K562 (cell line): ENCODE measurements around the gene ZNF432. TPM values are rescaled to one million over a fixed set of nuclear protein-coding genes. Genes with fewer than 3 reads are reported as not detected.

Experiments used
- ATAC-seq: fragments of 200-7000 bp; cut with Tn5 transposase; 3 replicates; pipeline ENCODE4 v1.9.1; 2020; ENCODE audit warnings: moderate library complexity
- BruUV-seq: library from RNA; stranded (reverse); fragments of 400-500 nt; replicated peaks from 2 replicates; lab custom pipeline; 2021; lab: Mats Ljungman, UMichigan
- CTCF ChIA-PET: fragments of 300-600 bp; formaldehyde crosslinking; extraction: SDS; loops from one replicate; lab custom pipeline; 2021; ENCODE audit warnings: low intra/inter-chr PET ratio; lab: Yijun Ruan, JAX
- POLR2A ChIA-PET: fragments of 300-600, 350-650 bp; sonication (Branson Sonifier 250); formaldehyde crosslinking; extraction: SDS; loops from one replicate; lab custom pipeline; 2021; ENCODE audit warnings: antibody characterized with exemption, inconsistent platforms; lab: Yijun Ruan, JAX
- DNase-seq, 4 experiments: peaks; one replicate each; pipeline versions ENCODE4 v3.0.0 to v3.0.0-alpha.2; 2011 to 2018; ENCODE audit warnings: low spot score in 3 of 4, mixed read lengths in 3 of 4; ENCODE audit errors: extremely low read depth in 1 of 4
- FAIRE-seq: peaks from 2 replicates; lab custom pipeline; 2011; peaks lifted over from hg19 to GRCh38; lab: Jason Lieb, UNC
- H2AFZ ChIP-seq: 2 replicates; pipeline ENCODE4 v1.6.0; 2011; ENCODE audit warnings: low read depth, low read length, control low read depth, inconsistent platforms
- H3K27ac ChIP-seq: fragments of 200-600 bp; 3 replicates; pipeline ENCODE4 v1.8.0; 2011; ENCODE audit warnings: low read depth, mild to moderate bottlenecking, control low read depth, inconsistent platforms, low read length, moderate library complexity, mixed read lengths; ENCODE audit errors: extremely low read depth
- H3K27me3 ChIP-seq, 2 experiments: fragments of 300-600 bp in 1 of 2; 2 replicates in 1 of 2; 3 replicates in 1 of 2; pipeline versions ENCODE4 v1.6.0 to v1.8.0; 2011; ENCODE audit warnings: inconsistent platforms in 2 of 2, low read length in 2 of 2, mild to moderate bottlenecking in 1 of 2, mixed read lengths in 1 of 2, moderate library complexity in 1 of 2; ENCODE audit not compliant: control insufficient read depth in 2 of 2, insufficient read depth in 2 of 2
- H3K36me3 ChIP-seq: fragments of 300-600 bp; 3 replicates; pipeline ENCODE4 v1.8.0; 2011; ENCODE audit warnings: mild to moderate bottlenecking, low read length, inconsistent platforms; ENCODE audit not compliant: control insufficient read depth, insufficient read depth
- H3K4me1 ChIP-seq, 2 experiments: fragments of 200-600 bp in 1 of 2; replicated peaks in 1 of 2; 2 replicates in 1 of 2; 3 replicates in 1 of 2; pipeline versions ENCODE4 v1.5.1 to v1.8.0; 2011; ENCODE audit warnings: inconsistent platforms in 2 of 2, low read length in 2 of 2, mild to moderate bottlenecking in 1 of 2, mixed read lengths in 1 of 2, moderate library complexity in 1 of 2; ENCODE audit not compliant: control insufficient read depth in 2 of 2, insufficient read depth in 2 of 2
- H3K4me2 ChIP-seq: 2 replicates; pipeline ENCODE4 v1.6.1; 2011; ENCODE audit warnings: low read length, control low read depth, inconsistent platforms, mixed read lengths; ENCODE audit not compliant: insufficient read depth
- H3K4me3 ChIP-seq: fragments of 200-600 bp; sonication (generic), shearing (Covaris generic); 2 replicates; pipeline ENCODE4 v1.5.1; 2016; ENCODE audit warnings: control low read depth, inconsistent platforms
- H3K79me2 ChIP-seq: fragments of 200-600 bp; 3 replicates; pipeline ENCODE4 v1.8.0; 2011; ENCODE audit warnings: low read length, inconsistent platforms; ENCODE audit not compliant: control insufficient read depth, insufficient read depth
- H3K9ac ChIP-seq, 2 experiments: 2 replicates each; pipeline versions ENCODE4 v1.6.0 to v1.6.1; 2011; ENCODE audit warnings: low read depth in 2 of 2, low read length in 2 of 2, control low read depth in 1 of 2, inconsistent platforms in 1 of 2, mild to moderate bottlenecking in 1 of 2, mixed read lengths in 1 of 2; ENCODE audit not compliant: insufficient read depth in 1 of 2
- H3K9me1 ChIP-seq: one replicate; pipeline ENCODE4 v1.6.0; 2011; ENCODE audit warnings: inconsistent platforms, mild to moderate bottlenecking, low read length, moderate library complexity; ENCODE audit not compliant: control insufficient read depth, insufficient read depth
- H3K9me3 ChIP-seq: replicated peaks from 2 replicates; pipeline ENCODE4 v1.5.1; 2011; ENCODE audit warnings: low read depth, low read length, inconsistent platforms; ENCODE audit not compliant: control insufficient read depth, insufficient read depth
- H4K20me1 ChIP-seq: replicated peaks from 2 replicates; pipeline ENCODE4 v1.6.1; 2011; ENCODE audit warnings: low read length, inconsistent platforms, mixed read lengths; ENCODE audit not compliant: control insufficient read depth, insufficient read depth
- AFF4 ChIP-seq: sonication (generic); formaldehyde crosslinking; IDR thresholded peaks from 2 replicates; pipeline ENCODE4 v1.8.0; 2023; ENCODE audit warnings: mild to moderate bottlenecking, missing genetic modification reagents
- MCM5 ChIP-seq: fragments of 450-650 bp; IDR thresholded peaks from 2 replicates; pipeline ENCODE4 v1.6.1; 2016; ENCODE audit warnings: low read depth
- RCOR1 ChIP-seq, 2 experiments: IDR thresholded peaks; 2 replicates each; pipeline ENCODE4 v1.6.1; 2012; ENCODE audit warnings: low read depth in 2 of 2, low read length in 2 of 2, borderline replicate concordance in 1 of 2, improper control_type of control experiment in 1 of 2
- WGBS: fragments of 100-300 bp; shearing (Covaris generic); methylation state at CpG from one replicate; pipeline ENCODE4 v1.1.6; 2016; ENCODE audit warnings: low coverage, mixed read lengths; ENCODE audit not compliant: insufficient coverage; ENCODE audit errors: missing lambda C conversion rate; 5-methylcytosine and 5-hydroxymethylcytosine counted together
- in situ Hi-C: fragments of 300-500 bp; cut with MboI; formaldehyde crosslinking; loops from 4 replicates; pipeline ENCODE4 v1.15.0; 2018; ENCODE audit warnings: inconsistent platforms, mixed read lengths
- intact Hi-C: fragments of 100-400 bp; cut with micrococcal nuclease; formaldehyde crosslinking; loops from 2 replicates; pipeline ENCODE4 v1.14.2; 2022
- polyA plus RNA-seq, 8 experiments: library from polyadenylated mRNA; depleted of rRNA in 4 of 8; stranded (reverse) in 5 of 8; unstranded in 3 of 8; fragments of >200 nt; fragmentation: Nextera tagmentation in 2 of 8; fragmentation: Illumina TruSeq in 1 of 8; extraction: Ambion mirVana in 2 of 8; extraction: Trizol in 1 of 8; gene quantifications; 2 replicates each; pipeline versions ENCODE4 v1.2.1 to v1.2.3, GENCODE V29; 2011 to 2014; ENCODE audit warnings: inconsistent platforms in 1 of 8, missing spikeins in 1 of 8
- total RNA-seq, 7 experiments: library from RNA; depleted of rRNA in 6 of 7; stranded (reverse); fragments of >200 nt in 6 of 7; fragmentation: Illumina TruSeq in 2 of 7; extraction: Trizol in 2 of 7; gene quantifications; 2 replicates each; pipeline versions ENCODE4 v1.2.1 to v1.2.3, GENCODE V29; 2011 to 2021; ENCODE audit warnings: low replicate concordance in 1 of 7

The ZNF432 gene
- total and polyA plus RNA-seq, 9 of the 15 experiments (the other 6 are each of a cell fraction or from before 2014, with no cell fraction given), result 2.6 to 6.8 (median 4.0) TPM

- Histone ChIP-seq H3K27me3 (no peaks in the 10 kb centered on the region), H3K4me2 (peak overlapping the region; percentile 89), H3K9me3 (peaks cover 20% of the 10 kb centered on the region), H3K4me3 (peak overlapping the region; percentile 64), H3K4me1 (peaks cover 0 to 4% of the 10 kb centered on the region in 2 experiments; a peak in 2 of 5 replicates), H3K36me3 (peaks cover 22% of the 10 kb centered on the region), H3K9me1 (no peaks in the 10 kb centered on the region), H4K20me1 (no peaks in the 10 kb centered on the region), H3K27ac (peak overlapping the region; percentile 90), H3K79me2 (peaks cover 26% of the 10 kb centered on the region), H2AFZ (peak overlapping the region; percentile 99), H3K9ac (peak overlapping the region; percentile 91 to 99; a peak in 3 of 4 replicates)
- no peak for DNase-seq
- in situ Hi-C loops, result no loop called here
- ATAC-seq, result peak; percentile 58
- TSS peak; percentile 71 for BruUV-seq
- ChIA-PET POLR2A (interaction anchor here (1.0 to 1.3 kb wide), 3 partner anchors 10 to 20 kb away, joined by 4 to 7 read pairs (median 6); partner anchors contain the start of gene ZNF432), CTCF (no interaction called here)
- WGBS, result 29% methylated on average over 5 of the region's 5 CpGs
- TF ChIP-seq RCOR1 (IDR thresholded peaks at IDR 0.05; ENCODE audit: borderline replicate concordance in 1 of 2, low read depth in 2 of 2, low read length in 2 of 2) (0 out of 4 replicates have a peak, but pooled peaks of 1 of the 2 experiments have one; percentile 9), AFF4 (CRISPR knock-in tag) (no peak), MCM5 (no peak)
- intact Hi-C loops, result loop anchor here (1.0 kb wide), 1 partner anchor 20 kb away; the partner anchor contains the start of gene ZNF432
- FAIRE-seq, result no peak
These were observed 19.9 kb downstream of the ZNF432 start for GRCh38 chr19:52028780-52029123.
